Right forelimb (tissue), 1 donor: ENCODE data around the gene LRRK1.
A peak's percentile ranks its signal among the peaks of the same experiment; 100 is the strongest.
"Not testable (repeated sequence)": the region's sequence is repeated elsewhere in the genome, so short reads cannot be mapped to it uniquely, and the experiment has no call there.

Source experiments
- DNase-seq: peaks from one replicate; pipeline ENCODE4 v3.0.0-alpha.2; 2018

The LRRK1 gene

DNA sequence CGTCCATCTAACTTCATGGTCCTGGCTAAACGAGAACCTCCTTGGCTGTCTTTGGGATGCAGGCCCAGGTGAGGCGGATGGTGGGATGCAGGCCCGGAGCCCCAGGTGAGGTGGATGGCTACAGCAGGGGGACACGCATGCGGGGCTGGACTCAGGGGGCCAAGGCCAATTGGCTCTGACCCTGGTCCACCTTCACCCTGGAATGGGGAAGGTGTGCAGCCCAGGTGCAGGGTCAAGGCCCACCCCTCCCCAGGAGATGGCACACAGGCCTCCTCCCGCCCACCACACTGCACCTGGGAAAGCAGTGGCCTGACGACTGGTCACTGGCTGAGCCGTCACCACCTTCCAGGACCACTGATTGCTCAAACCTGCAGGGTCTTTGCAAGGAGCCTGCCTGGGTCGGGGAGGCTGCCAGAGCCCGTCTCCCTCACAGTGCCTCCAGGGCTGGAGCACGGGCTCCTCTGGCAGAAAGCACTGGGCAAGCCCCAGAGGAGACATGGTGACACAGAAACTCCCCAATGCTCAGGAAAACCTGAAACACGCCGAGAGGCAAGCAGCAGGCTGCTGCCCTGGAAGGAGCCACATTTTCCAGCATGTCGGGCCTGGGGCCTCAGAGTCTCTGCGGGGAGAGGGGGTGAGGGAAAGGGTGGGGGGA lies 159.6 kb downstream of the LRRK1 start:
- no peak for DNase-seq

DNA sequence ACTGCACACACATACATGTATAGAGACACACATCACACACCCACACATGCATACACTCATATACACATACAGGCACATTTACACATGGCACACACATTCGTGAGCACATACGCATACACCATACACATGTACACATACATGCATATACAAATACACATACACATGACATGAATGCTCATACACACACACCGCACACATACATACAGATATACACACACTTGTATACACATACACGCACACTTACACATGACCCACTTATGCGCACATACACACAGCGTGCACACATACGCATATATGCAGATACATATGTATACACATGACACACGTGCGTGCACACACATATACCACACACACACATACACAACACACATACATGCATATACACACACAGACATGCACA lies 162.7 kb downstream of the LRRK1 start:
- no peak for DNase-seq

DNA sequence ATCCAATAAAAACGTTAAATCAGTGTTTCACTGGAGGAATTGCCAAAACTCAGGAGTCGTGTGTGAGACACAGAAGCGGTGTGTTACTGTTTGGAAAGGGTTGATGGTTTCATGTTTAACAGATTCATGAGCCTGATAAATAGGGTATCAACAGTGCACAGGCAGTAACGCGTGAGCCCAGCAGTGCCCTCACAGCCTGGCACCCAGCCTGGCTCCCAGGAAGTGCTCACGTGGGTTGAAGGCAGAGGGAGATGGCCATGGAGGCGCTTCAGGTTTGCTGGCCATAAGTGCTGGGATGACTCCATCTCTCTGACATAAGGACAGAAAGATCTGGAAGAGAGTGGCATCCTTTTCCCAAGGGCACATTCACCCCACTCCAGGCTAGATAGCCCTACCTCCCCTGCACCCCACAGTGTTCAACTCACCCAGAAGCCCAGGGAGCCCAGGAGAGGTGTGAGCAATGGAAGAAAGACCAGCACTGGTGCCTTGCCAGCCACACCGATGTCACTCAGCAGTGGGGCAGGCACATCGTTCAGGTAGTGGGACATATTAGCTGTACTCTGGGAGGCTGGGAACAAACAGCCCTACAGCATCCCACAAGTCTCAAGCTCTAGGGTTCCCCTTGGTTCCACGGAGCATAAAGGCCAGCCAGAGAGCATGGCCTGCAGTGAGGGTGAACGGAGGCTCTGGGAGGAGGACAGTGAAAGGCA lies 164.3 kb downstream of the LRRK1 start:
- no peak for DNase-seq

DNA sequence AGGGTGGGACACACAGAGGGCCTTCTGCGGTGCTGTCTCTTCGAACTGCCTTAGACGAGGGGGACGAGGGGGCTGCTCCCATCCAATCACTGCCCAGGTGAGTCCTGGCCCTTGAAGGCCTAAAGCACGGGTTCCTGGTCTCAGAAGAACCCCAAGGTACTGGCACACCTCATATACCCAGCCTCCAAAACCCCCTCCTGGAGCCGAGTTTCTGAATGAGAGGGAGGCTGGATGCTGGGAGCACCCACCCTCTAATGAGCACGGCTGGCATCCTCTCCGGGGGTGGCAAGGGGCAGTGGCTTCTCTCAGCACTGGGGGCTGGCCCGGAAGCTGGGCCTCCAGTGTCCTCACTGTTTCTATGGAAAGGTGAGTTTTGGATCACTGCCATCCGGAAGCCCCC lies 165.6 kb downstream of the LRRK1 start:
- no peak for DNase-seq

DNA sequence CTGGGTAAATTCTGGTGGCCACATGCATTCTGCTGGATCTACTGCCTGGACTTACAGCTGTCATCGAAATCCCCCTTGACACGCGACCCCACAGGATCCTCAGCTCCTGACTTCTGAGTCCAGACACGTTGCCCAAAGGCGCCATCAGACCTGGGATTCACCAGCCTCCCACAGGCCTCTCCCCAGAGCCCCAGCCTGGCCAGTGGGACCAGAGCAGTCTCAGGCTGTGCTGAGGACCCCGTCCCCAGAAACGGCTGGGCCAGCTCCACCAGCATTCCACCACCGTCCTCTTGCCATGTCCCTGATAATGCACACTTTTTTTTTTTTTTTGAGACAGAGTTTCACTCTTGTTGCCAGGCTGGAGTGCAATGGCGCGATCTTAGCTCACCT lies 166.1 kb downstream of the LRRK1 start:
- DNase-seq, result no peak

DNA sequence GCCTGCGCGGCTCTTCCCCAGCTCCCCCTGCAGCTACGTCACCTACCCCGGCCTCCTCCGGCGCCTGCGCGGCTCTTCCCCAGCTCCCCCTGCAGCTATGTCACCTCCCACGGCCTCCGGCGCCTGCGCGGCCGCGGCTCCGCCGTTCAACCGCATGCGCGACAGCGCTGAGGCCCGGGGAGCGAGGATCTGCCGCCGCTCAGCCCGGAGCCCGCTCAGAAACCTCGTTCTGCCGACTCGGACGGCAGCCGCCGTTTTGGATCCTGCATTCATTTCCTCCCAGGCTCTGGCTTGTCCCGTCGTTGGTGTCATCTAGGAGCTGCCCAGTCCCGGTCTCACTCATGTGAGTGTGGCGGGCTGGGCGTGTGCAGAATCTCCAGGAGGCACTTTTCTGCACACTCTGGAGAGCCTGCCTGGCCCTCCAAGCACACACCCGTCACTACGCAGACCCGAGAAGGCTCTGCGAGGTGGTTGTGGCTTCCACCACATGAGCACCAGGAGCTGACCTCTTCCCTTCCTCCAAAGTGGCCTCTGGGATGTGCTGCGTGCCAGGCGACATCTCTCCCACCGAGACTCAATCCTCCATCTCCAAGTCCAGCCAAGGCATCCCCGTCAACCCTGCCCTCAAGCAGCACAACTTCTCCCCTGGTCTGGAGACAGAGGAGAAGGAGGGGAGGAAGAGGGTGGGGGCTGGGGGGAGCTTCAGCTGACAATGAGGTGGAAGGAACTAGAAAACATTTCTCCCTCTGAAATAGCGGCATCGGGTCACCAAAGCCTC lies 167.4 kb downstream of the LRRK1 start:
- DNase-seq, result no peak

DNA sequence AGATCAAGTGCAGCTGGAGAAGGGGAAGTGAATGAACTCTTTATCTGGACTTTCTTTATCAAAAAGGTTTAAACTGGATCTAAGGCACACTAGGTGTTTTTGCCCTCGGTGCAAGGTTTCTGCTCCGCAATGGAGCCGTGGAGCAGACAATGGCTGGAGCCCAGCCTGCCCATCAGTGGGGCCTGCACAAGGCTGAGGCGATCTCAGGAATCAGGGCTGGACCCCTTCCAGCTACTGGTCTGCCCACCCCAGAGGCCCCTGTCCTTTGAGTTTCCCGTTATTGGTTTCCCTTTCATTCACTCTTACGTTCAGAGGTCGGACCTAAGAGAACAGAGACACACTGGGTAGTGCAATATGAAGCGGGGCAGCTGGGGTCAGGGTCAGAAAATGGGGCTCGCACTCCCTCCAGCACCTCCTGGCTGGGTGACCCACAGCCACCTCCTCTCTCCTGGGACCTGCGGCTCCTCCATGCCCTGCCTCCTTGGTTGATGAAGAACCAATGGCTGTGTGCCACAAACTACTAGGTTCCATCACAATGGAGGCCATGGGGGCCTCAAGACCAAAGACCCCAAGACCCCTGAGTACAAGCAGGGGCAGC lies 168.1 kb downstream of the LRRK1 start:
- DNase-seq, result no peak

DNA sequence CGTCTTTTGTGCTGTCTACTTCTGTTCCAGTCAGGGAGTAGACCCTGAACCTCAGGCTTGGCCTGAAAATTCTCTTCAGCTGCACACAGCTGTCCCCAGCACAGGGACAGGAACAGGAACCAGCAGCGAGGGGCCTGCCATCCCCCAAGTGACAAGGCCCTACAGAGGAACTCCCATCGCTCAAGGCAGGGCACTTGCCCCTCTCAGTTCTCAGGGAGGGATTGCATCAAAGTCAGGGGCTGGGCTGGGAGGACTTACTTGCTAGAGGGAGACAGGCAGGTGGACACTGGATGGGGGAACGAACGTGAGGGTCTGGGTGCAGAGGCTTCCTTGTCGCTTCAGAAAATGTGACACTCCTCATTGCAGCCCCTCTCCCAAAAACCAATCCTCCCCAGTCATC lies 169.1 kb downstream of the LRRK1 start:
- no peak for DNase-seq

DNA sequence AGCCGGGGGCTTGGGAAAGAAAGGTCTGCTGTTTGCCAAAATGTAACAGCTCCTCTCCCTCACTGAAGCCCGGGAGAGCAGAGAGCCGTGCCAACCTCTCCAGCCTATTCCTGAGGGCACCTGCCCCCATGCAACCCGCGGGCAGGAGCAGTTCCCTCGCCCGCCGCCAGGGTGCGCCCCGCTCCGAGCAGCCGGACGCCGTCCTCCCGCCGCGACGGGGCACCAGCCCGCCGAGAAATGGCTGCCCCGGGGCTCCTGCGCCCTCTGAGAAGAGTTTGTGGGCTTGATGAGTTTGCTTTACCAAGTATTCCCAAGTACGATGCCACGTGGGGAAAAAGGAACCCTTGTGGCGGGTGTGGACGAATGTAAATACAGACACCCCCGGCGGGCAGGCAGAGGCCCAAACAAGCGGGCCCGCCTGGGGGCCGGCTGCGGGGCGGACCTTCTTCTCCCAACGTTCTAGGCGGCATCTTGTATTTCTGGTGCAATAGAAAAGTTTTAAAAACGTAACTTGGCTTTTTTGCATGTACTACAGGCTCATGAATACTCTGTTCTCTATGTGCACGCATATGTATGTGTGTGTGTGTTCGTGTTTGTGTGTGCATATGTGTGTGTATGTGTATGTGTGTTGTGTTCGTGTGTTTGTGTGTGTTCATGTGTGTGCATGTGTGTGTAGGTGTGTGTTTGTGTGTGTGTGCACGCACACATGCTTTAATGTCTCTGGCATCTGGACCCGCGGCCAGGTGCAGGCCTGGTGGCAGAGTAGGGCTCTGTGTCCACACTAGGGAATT lies 169.8 kb downstream of the LRRK1 start:
- peak; percentile 89 for DNase-seq

DNA sequence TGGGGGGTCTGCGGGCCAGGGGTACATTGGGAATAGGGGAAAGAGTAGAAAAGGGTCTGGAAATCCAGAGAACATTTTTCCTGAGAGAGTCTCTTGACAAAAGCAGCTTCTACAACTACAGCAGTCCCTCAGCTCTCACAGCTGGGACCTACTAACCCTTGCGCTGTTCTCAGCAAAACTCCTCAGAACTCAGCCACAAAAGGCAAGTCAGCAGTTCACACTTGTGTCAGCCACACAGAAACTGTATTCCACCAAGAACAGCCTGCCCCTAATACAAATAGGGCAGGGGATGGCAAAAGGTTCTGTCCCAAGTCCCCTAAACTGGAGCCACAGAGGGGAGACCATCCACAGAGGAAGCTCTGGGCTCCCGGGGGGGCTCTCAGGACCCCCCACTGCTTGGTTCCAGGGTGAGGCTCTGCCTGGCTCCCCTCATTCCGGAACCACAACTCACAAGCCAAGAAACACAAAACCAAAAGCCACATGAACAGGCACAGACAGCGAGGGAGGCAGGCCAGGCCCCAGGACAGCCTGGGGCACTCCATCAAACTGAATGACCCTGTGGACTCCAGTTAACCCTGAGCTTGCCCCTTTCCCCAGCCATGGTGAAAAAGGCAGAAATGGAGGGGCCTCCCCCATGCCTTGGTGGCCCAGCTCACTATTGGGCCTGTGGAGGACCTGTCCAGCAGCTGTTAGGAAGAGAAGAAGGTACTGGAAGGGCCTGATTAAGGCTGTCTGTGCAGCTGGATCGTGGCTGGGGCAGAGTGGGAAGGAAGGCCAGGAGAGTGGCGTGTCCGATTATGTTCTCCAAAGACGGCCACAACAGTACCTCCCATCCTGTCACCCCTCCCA lies 170.6 kb downstream of the LRRK1 start:
- DNase-seq, result no peak

DNA sequence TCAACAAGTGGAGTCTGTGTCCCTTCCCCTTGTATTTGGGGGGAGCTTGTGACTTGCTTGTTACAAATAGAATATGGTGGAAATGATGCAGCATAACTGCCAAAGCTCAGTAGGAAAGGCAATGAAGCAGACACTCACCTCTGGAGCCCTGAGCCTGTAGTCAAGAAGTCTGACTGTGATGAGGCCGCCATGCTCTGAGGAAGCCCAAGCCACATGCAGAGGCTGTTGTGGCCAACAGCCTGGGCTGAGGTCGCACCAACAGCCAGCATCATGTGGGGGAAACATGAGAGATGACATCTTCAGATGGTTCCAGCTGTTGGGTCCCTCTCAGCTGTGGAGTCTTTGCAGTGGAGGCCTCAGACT lies 171.3 kb downstream of the LRRK1 start:
- DNase-seq, result no peak

DNA sequence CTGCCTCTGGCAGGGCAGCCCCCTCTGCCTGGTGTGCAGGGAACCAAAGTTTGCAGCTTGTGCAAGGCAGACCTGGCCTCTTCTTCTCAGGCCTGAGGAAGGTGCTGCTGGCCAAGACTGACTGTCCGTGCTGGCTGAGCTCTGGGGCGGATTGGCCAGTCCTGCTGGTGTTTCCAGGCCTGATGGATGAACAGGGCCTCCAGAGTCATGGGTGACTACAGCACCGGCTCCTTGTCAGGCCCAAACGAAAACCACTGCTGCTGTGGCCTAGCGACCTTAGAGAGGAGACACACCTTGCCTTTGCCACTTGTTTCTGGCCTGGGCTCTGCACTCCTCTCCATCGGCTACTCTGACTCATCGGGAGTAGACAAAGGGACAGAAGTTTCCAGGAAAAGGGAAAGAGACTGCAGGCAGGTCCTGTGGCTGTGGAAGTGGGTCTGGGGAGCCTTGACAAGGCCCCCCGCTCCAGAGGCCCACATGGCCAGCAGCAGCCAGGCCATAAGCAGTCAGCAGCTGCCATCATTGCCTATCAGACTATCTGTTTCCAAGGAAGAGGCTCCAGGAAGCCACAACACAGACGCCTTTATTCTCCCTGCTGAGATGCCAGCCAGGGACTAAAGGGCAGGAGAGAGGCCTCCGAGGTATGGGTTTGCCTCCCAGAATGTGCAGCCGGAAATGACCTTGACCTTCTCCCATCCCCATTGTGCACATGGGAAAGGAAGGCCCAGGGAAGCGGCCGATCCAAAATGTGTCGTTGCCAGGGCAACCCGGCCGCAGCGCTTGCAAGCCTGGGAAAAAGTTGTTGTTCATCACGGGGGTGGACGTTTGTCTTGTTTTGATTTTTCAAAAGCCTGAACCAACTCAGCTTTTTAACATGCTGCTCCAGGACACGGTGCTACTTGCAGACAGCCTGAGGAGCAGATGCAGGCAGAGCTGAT lies 172.2 kb downstream of the LRRK1 start:
- DNase-seq, result no peak

DNA sequence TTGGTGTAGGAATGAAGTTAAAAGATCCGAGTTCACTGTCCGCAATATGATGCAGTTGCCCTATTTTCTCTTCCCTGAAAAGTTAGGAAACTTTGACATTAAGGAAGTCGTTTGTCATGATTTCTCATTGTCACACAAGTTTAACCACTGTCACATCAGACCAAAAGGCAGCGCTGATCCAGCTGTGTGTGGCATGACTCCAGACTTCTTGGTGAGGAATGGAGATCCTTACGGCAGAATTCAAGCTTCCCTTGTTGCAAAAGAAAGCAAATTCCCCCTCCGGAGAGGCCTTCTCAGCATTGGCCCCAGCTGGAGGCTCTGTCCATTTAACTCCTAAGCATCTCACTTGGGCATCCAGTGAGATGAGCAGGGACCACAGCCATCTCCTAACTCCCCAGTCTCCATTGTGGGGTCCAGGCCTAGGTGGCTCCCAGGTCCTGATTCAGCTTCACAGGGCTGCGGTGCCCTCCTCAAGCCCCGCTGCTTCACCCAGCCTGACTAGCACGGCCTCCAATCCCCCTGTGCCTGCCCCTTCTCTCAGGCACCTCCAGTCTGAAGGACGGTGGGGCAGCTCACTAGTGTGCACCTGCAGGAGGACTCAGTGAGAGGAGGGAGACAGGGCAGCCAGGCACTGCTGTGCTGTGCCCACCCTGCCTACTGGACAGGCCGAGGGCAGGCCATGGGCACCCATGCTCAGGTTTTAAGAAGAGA lies 173.2 kb downstream of the LRRK1 start:
- DNase-seq, result no peak

DNA sequence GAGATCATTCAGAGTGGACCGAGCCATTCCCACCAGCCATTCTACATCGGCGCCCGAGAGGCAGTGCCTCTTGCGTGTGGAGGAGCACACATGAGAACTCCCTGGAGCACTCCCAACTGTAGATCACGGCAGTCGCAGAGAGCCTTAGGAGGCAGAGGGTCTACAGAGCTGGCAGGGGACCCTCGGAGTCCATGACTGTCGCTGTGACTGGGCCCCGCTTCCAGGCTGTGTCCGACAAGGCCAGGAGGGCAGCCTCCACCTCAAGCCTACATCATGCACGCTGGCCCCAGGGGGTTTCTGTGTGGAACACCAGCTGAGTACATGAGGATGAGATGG lies 173.7 kb downstream of the LRRK1 start:
- DNase-seq, result no peak

DNA sequence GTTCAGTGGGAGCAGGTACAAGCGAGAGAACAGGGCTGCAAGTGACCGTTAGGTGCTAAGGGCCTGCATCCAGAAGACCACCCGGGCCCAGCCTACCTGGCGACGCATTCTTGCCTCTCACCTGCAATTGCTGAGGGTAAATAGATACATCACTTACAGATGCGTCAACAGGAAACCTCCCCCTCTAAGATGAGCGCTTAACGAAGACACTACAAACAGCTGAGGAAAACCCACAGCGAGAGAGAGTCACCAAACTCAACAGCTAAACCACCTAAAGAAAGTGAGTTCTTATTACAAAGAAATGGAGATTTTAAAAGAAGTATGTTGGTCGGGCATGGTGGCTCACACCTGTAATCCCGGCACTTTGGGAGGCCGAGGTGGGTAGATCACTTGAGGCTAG lies 174.8 kb downstream of the LRRK1 start:
- no peak for DNase-seq

DNA sequence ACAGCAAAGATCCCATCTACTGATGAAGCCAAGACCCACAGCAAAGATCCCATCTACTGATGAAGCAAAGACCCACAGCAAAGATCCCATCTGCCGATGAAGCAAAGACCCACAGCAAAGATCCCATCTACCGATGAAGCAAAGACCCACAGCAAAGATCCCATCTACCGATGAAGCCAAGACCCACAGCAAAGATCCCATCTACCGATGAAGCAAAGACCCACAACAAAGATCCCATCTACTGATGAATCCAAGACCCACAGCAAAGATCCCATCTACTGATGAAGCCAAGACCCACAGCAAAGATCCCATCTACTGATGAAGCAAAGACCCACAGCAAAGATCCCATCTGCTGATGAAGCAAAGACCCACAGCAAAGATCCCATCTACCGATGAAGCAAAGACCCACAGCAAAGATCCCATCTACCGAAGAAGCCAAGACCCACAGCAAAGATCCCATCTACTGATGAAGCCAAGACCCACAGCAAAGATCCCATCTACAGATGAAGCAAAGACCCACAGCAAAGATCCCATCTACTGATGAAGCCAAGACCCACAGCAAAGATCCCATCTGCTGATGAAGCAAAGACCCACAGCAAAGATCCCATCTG lies 176.7 kb downstream of the LRRK1 start:
- not testable (repeated sequence) for DNase-seq

DNA sequence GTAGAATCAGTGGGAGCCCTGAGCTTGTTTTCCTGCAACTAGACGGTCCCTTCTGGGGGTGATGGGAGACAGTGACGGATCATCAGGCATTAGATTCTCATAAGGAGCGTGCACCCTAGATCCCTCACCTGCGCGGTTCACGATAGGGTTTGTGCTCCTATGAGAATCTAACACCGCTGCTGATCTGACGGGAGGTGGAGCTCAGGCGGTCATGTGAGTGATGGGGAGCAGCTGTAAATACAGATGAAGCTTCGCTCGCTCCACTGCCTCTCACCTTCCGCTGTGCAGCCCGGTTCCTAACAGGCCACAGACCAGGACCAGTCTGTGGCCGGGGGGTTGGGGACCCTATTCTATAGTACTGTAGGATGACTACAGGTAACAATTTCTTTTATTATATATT lies 178.0 kb downstream of the LRRK1 start:
- DNase-seq, result no peak

DNA sequence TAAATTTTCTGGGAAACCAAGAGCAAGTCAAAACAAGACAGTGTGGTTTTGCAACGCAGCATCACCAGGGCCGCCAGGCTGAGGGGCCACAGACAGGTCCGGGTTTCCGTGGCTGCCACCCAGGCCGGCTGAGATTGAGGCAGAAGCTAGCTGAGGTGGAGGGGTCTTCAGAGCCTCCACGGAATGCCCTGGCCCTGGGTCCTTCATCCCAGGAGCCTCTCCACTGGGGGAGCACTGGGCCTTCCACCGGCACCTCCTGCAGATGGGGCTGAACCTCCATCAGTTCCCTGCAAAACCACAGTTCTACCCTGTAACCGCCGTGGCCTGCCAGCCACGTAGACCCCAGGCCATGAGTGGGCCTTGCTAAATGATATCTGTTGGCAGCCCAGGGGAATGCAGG lies 180.0 kb downstream of the LRRK1 start:
- no peak for DNase-seq

DNA sequence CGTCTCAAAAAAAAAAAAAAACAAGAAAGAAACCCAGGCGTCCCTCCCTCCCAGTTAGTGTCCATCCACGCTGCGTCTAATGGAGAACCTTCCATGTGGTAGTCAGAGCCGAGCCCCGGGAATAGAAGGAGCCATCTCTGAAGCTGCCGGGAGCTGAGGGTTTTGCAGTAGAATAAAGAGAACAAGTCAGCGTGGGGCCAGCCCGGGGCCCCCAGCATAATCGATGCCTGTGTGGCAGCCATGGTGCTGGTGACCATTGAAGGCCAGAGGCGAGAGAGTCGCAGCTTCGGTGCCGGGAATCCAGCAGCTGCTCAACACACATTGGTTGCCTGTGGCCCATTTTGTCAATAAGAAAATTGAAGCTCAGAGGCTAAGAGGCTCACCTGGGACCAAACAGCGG lies 181.0 kb downstream of the LRRK1 start:
- DNase-seq, result no peak
